Jurkat, Clone E6-1 (cell line): ENCODE results near the gene AJAP1.

Source experiments
- DNase-seq: peaks from one replicate; pipeline ENCODE4 v3.0.0-alpha.2; 2011; ENCODE audit warnings: low read depth, low spot score
- H3K4me3 ChIP-seq: 2 replicates; pipeline ENCODE4 v1.5.1; 2011; ENCODE audit warnings: mild to moderate bottlenecking, low read length, control low read depth, moderate library complexity

AJAP1 gene

GRCh38 chr1:4716406-4716805, 62.0 kb downstream of the AJAP1 start:
- no peak for DNase-seq
- H3K4me3 ChIP-seq: no peak overlapping the region

GRCh38 chr1:4718071-4718470, 63.7 kb downstream of the AJAP1 start:
- H3K4me3 ChIP-seq: no peak overlapping the region

GRCh38 chr1:4723106-4723505, 68.7 kb downstream of the AJAP1 start:
- H3K4me3 ChIP-seq: no peak overlapping the region
- DNase-seq: no peak

More at GRCh38 chr1:4718071-4718470, 63.7 kb downstream of the AJAP1 start:
- no peak for DNase-seq

- no peak overlapping the region for H3K4me3 ChIP-seq
- DNase-seq: no peak
Observed at GRCh38 chr1:4724001-4724400, 69.6 kb downstream of the AJAP1 start.

- no peak overlapping the region for H3K4me3 ChIP-seq
- DNase-seq: no peak
Observed at GRCh38 chr1:4724695-4725250, 70.4 kb downstream of the AJAP1 start.

- no peak for DNase-seq
- no peak overlapping the region for H3K4me3 ChIP-seq
Observed at GRCh38 chr1:4725416-4725815, 71.0 kb downstream of the AJAP1 start.

GRCh38 chr1:4726620-4727341, 72.4 kb downstream of the AJAP1 start:
- no peak for DNase-seq
- no peak overlapping the region for H3K4me3 ChIP-seq

GRCh38 chr1:4728319-4729089, 74.1 kb downstream of the AJAP1 start:
- no peak overlapping the region for H3K4me3 ChIP-seq
- DNase-seq: no peak

GRCh38 chr1:4729090-4729471, 74.7 kb downstream of the AJAP1 start:
- DNase-seq: no peak
- H3K4me3 ChIP-seq: no peak overlapping the region

GRCh38 chr1:4730078-4730477, 75.7 kb downstream of the AJAP1 start:
- no peak for DNase-seq

GRCh38 chr1:4733446-4734177, 79.2 kb downstream of the AJAP1 start:
- DNase-seq: no peak
- H3K4me3 ChIP-seq: no peak overlapping the region

More at GRCh38 chr1:4730078-4730477, 75.7 kb downstream of the AJAP1 start:
- H3K4me3 ChIP-seq: no peak overlapping the region

GRCh38 chr1:4734219-4734618, 79.8 kb downstream of the AJAP1 start:
- no peak for DNase-seq
- H3K4me3 ChIP-seq: no peak overlapping the region

- H3K4me3 ChIP-seq: no peak overlapping the region
- DNase-seq: no peak
Observed at GRCh38 chr1:4734791-4735190, 80.4 kb downstream of the AJAP1 start.

GRCh38 chr1:4736254-4736653, 81.8 kb downstream of the AJAP1 start:
- no peak for DNase-seq
- no peak overlapping the region for H3K4me3 ChIP-seq

GRCh38 chr1:4741876-4742423, 87.5 kb downstream of the AJAP1 start:
- H3K4me3 ChIP-seq: no peak overlapping the region
- DNase-seq: no peak

- H3K4me3 ChIP-seq: no peak overlapping the region
- DNase-seq: no peak
Observed at GRCh38 chr1:4743978-4744750, 89.8 kb downstream of the AJAP1 start.

GRCh38 chr1:4745560-4745959, 91.2 kb downstream of the AJAP1 start:
- no peak overlapping the region for H3K4me3 ChIP-seq
- DNase-seq: no peak

GRCh38 chr1:4749406-4749805, 95.0 kb downstream of the AJAP1 start:
- DNase-seq: no peak
- H3K4me3 ChIP-seq: no peak overlapping the region

- no peak for DNase-seq
- no peak overlapping the region for H3K4me3 ChIP-seq
Observed at GRCh38 chr1:4750177-4750576, 95.8 kb downstream of the AJAP1 start.
